H1 (cell line): Measurements from ENCODE around the gene MAP7. TPM values are rescaled to one million over a fixed set of nuclear protein-coding genes. Genes with fewer than 3 reads are reported as not detected.

Experiments
- CHD1 ChIP-seq: IDR thresholded peaks from 2 replicates; pipeline ENCODE4 v1.6.1; 2012; ENCODE audit warnings: low read depth, low read length, improper control_type of control experiment
- polyA plus RNA-seq, 7 experiments: library from polyadenylated mRNA; depleted of rRNA in 3 of 7; stranded (reverse) in 5 of 7; unstranded in 2 of 7; fragments of >200 nt in 5 of 7; fragments of 200-250 nt in 2 of 7; gene quantifications; 1 replicate in 5 of 7; 2 replicates in 1 of 7; 4 replicates in 1 of 7; pipeline versions ENCODE4 v1.2.1 to v1.2.3, GENCODE V29; 2011 to 2013; ENCODE audit warnings: missing spikeins in 2 of 7, mixed read lengths in 2 of 7
- total RNA-seq: library from RNA; stranded (reverse); fragmentation: NEBNext Ultra II Directional; extraction: Animal tissue kit (Norgen Biotek cat#: 25700); gene quantifications from 2 replicates; pipeline ENCODE4 v1.2.1, GENCODE V29; 2021

The MAP7 gene
- total and polyA plus RNA-seq, 2 of the 8 experiments (the other 6 are each of a cell fraction or from before 2014, with no cell fraction given), result 13.5 to 66.9 TPM

DNA sequence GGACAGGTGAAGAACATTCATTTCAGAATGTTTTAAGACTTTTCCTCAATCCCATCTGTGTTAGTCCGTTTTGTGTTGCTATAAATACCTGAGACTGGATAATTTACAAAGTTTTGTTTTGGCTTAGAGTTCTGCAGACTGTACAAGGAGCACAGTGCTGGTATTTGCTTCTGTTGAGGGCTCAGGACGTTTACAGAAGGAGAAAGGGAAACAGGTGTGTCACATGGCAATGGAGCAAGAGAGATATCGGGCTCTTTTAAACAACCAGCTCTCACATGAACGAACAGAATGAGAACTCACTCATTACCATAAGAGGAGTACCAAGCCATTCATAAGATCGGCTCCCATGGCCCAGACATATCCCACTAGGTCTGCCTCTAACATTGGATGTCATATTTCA lies 16.7 kb downstream of the MAP7 start (continued):
- TF ChIP-seq CHD1, result no peak
- TF ChIP-seq, all 59 proteins: peak for 0
